Kidney (tissue), 14 donors: ENCODE measurements around the gene KDM6A. TPM values are rescaled to one million over a fixed set of nuclear protein-coding genes. Genes with fewer than 3 reads are reported as not detected.

ENCODE experiments used
- DNase-seq, 5 donors: peaks; one replicate each; pipeline ENCODE4 v3.0.0-alpha.2; 2013 to 2020
- FAIRE-seq: peaks from 2 replicates; lab custom pipeline; 2012; peaks lifted over from hg19 to GRCh38; lab: Jason Lieb, UNC
- H3K27ac ChIP-seq, 2 donors: one replicate each; pipeline ENCODE4 v1.7.0; 2013; ENCODE audit warnings: low read depth in 2 of 2, low read length in 2 of 2, inconsistent platforms in 1 of 2
- H3K27me3 ChIP-seq: one replicate; pipeline ENCODE4 v1.7.1; 2013; ENCODE audit warnings: low read length, inconsistent platforms; ENCODE audit not compliant: control insufficient read depth, insufficient read depth
- H3K36me3 ChIP-seq, 3 donors: one replicate each; pipeline versions ENCODE4 v1.7.0 to v1.7.1; 2013; ENCODE audit warnings: low read length in 3 of 3, control low read depth in 1 of 3, inconsistent platforms in 1 of 3; ENCODE audit not compliant: insufficient read depth in 3 of 3, control insufficient read depth in 2 of 3
- H3K4me1 ChIP-seq, 3 donors: one replicate each; pipeline versions ENCODE4 v1.7.0 to v1.7.1; 2013; ENCODE audit warnings: low read length in 3 of 3, inconsistent platforms in 1 of 3, low read depth in 1 of 3; ENCODE audit not compliant: control insufficient read depth in 2 of 3, insufficient read depth in 2 of 3
- H3K4me3 ChIP-seq, 3 donors: one replicate each; pipeline versions ENCODE4 v1.7.0 to v1.8.1; 2013; ENCODE audit warnings: low read length in 3 of 3, control low read depth in 1 of 3, inconsistent platforms in 1 of 3
- H3K9ac ChIP-seq, 3 donors: one replicate each; pipeline versions ENCODE4 v1.7.0 to v1.7.1; 2013; ENCODE audit warnings: low read length in 3 of 3, control low read depth in 1 of 3, inconsistent platforms in 1 of 3
- H3K9me3 ChIP-seq, 3 donors: one replicate each; pipeline versions ENCODE4 v1.7.0 to v1.7.1; 2013; ENCODE audit warnings: low read length in 3 of 3, control low read depth in 1 of 3, inconsistent platforms in 1 of 3; ENCODE audit not compliant: control insufficient read depth in 2 of 3, insufficient read depth in 1 of 3
- intact Hi-C: fragments of 100-400 bp; cut with DNase I; formaldehyde crosslinking; loops from one replicate; pipeline ENCODE4 v1.11.1; 2022
- polyA plus RNA-seq: library from polyadenylated mRNA; stranded (reverse); fragments of 350-450 nt; fragmentation: Illumina TruSeq; extraction: RNeasy Lipid Tissue Mini Kit (QIAGEN cat#74804); gene quantifications from one replicate; pipeline ENCODE4 v1.2.3, GENCODE V29; 2014; ENCODE audit warnings: low read depth, low replicate concordance; ENCODE audit not compliant: insufficient read depth
- total RNA-seq: library from RNA; stranded (reverse); fragmentation: NEBNext Ultra II Directional; extraction: Animal tissue kit (Norgen Biotek cat#: 25700); gene quantifications from one replicate; pipeline ENCODE4 v1.2.1, GENCODE V29; 2021
- TF ChIP-seq, protein P1 (sequence below): IDR thresholded peaks from 3 replicates; pipeline ENCODE4 v1.5.1; 2012; ENCODE audit warnings: mild to moderate bottlenecking, moderate library complexity, borderline replicate concordance; ENCODE audit not compliant: insufficient read depth; ENCODE audit errors: extremely low read depth
- donor health status: control.
- donor health status: control.
- donor health status: control.
- donor health status: control.
- donor health status: control.
- donor health status: DM: yes; HTN: yes; CAD: no.
- donor health status: Normal renal cell carcinoma (clear cell type).

KDM6A gene
- total and polyA plus RNA-seq, 2 donors from 2014 or later, result 7.7 to 40.8 TPM

DNA sequence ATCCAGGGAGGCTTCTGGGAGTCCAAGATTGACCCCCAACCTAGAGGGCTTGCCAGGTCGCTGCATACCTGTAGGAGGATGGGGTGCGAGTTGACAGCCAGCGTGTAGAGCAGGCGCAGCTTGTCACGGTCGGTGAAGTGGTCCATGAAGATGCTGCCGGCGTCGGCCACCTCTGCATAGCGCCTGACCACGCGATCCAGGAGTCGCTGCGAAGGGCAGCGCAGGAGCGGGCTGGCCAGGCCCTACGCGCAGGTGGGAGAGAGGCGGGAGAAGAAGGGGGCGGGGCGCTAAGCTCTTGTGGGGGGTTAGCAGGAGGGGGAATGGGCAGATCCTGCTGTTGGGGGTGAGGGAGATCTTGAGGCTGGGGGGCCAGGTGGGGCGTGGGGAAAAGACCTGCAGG, 284.7 kb downstream of the KDM6A start:
- H3K9me3 ChIP-seq, result no peaks in the 10 kb centered on the region
- no peaks in the 10 kb centered on the region for H3K4me1 ChIP-seq
- no peak overlapping the region for H3K27ac ChIP-seq
- no peaks in the 10 kb centered on the region for H3K36me3 ChIP-seq
- TF ChIP-seq, protein P1, sequence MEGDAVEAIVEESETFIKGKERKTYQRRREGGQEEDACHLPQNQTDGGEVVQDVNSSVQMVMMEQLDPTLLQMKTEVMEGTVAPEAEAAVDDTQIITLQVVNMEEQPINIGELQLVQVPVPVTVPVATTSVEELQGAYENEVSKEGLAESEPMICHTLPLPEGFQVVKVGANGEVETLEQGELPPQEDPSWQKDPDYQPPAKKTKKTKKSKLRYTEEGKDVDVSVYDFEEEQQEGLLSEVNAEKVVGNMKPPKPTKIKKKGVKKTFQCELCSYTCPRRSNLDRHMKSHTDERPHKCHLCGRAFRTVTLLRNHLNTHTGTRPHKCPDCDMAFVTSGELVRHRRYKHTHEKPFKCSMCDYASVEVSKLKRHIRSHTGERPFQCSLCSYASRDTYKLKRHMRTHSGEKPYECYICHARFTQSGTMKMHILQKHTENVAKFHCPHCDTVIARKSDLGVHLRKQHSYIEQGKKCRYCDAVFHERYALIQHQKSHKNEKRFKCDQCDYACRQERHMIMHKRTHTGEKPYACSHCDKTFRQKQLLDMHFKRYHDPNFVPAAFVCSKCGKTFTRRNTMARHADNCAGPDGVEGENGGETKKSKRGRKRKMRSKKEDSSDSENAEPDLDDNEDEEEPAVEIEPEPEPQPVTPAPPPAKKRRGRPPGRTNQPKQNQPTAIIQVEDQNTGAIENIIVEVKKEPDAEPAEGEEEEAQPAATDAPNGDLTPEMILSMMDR, result no peak
- no peak overlapping the region for H3K9ac ChIP-seq
- H3K27me3 ChIP-seq, result no peaks in the 10 kb centered on the region
- no peak for FAIRE-seq
- no peak for DNase-seq
- no peak overlapping the region for H3K4me3 ChIP-seq
- intact Hi-C loops, result no loop called here

Other genes starting within 250 kb of the KDM6A start
- gene DUSP21, start 29.2 kb upstream of the KDM6A start, total RNA-seq, result not detected
- not detected for gene DUSP21, start 29.2 kb upstream of the KDM6A start, polyA plus RNA-seq